ENCODE data around the gene KLHL6. TPM values are rescaled to one million over a fixed set of nuclear protein-coding genes. Genes with fewer than 3 reads are reported as not detected.

The KLHL6 gene
- total and polyA plus RNA-seq, 8 donors = 0.58 to 5.7 (median 1.5) TPM

- Histone ChIP-seq H3K27me3 (peaks cover 0 to 4% (median 0%) of the 10 kb centered on the region in 3 donors), H3K9me3 (no peaks in the 10 kb centered on the region), H3K4me3 (no peak overlapping the region), H3K36me3 (no peaks in the 10 kb centered on the region), H3K4me1 (peaks cover 0 to 7% (median 2%) of the 10 kb centered on the region in 4 donors), H3K27ac (no peak overlapping the region)
- 24 to 46% (median 35%) methylated on average over 2 of the region's 2 CpGs for WGBS, 5 donors
- DNase-seq = no peak
- intact Hi-C loops (cut with DNase I; ENCODE audit: low total_unique reads) = no loop called here
- TF ChIP-seq EP300 (IDR thresholded peaks at IDR 0.05) (no peak), POLR2AphosphoS5 (IDR thresholded peaks at IDR 0.05) (no peak), POLR2A (IDR thresholded peaks at IDR 0.05) (no peak), CTCF (IDR thresholded peaks at IDR 0.05) (no peak)
Measured at GRCh38 chr3:183464480-183464879, 91.0 kb downstream of the KLHL6 start.

GRCh38 chr3:183460081-183461055 is 95.1 kb downstream of the KLHL6 start:
- Histone ChIP-seq H3K4me1 (no peaks in the 10 kb centered on the region), H3K4me3 (no peak overlapping the region), H3K27me3 (no peaks in the 10 kb centered on the region), H3K27ac (no peak overlapping the region), H3K36me3 (peaks cover 0 to 12% (median 6%) of the 10 kb centered on the region in 4 donors), H3K9me3 (no peaks in the 10 kb centered on the region)
- TF ChIP-seq POLR2AphosphoS5 (IDR thresholded peaks at IDR 0.05) = no peak
- 86 to 91% (median 89%) methylated on average over 7 of the region's 7 CpGs for WGBS, 5 donors
- intact Hi-C loops (cut with DNase I; ENCODE audit: low total_unique reads) = no loop called here
- DNase-seq = no peak

GRCh38 chr3:183455089-183455488 is 100.4 kb downstream of the KLHL6 start:
- Histone ChIP-seq H3K9me3 (no peaks in the 10 kb centered on the region), H3K4me3 (no peak overlapping the region), H3K36me3 (peaks cover 0 to 47% (median 37%) of the 10 kb centered on the region in 4 donors), H3K4me1 (peaks cover 0 to 7% (median under 1%) of the 10 kb centered on the region in 4 donors), H3K27me3 (no peaks in the 10 kb centered on the region), H3K27ac (no peak overlapping the region)
- intact Hi-C loops (cut with DNase I; ENCODE audit: low total_unique reads) = no loop called here
- no peak for DNase-seq
- 84 to 91% (median 86%) methylated on average over 5 of the region's 5 CpGs for WGBS, 5 donors
- TF ChIP-seq CTCF (IDR thresholded peaks at IDR 0.05) (no peak), POLR2A (IDR thresholded peaks at IDR 0.05) (no peak), POLR2AphosphoS5 (IDR thresholded peaks at IDR 0.05) (no peak), EP300 (IDR thresholded peaks at IDR 0.05) (no peak)

GRCh38 chr3:183454064-183454463 is 101.4 kb downstream of the KLHL6 start:
- intact Hi-C loops (cut with DNase I; ENCODE audit: low total_unique reads) = no loop called here
- Histone ChIP-seq H3K4me3 (no peak overlapping the region), H3K4me1 (peaks cover 0 to 17% (median 9%) of the 10 kb centered on the region in 4 donors), H3K36me3 (peaks cover 0 to 47% (median 37%) of the 10 kb centered on the region in 4 donors), H3K27me3 (no peaks in the 10 kb centered on the region), H3K27ac (no peak overlapping the region), H3K9me3 (no peaks in the 10 kb centered on the region)
- 90 to 95% (median 94%) methylated on average over 4 of the region's 4 CpGs for WGBS, 5 donors
- DNase-seq = no peak
- TF ChIP-seq EP300 (IDR thresholded peaks at IDR 0.05) (no peak), POLR2A (IDR thresholded peaks at IDR 0.05) (no peak), POLR2AphosphoS5 (IDR thresholded peaks at IDR 0.05) (no peak)

- no peak for TF ChIP-seq POLR2A (IDR thresholded peaks at IDR 0.05)
- no peak for TF ChIP-seq POLR2AphosphoS5 (IDR thresholded peaks at IDR 0.05)
- no peak for TF ChIP-seq CTCF (IDR thresholded peaks at IDR 0.05)
- no peak for TF ChIP-seq EP300 (IDR thresholded peaks at IDR 0.05)
- H3K27ac ChIP-seq = peak overlapping the region in 1 of 5 donors; percentile 0
- DNase-seq = no peak
- peaks cover 0 to 30% (median 25%) of the 10 kb centered on the region in 4 donors for H3K36me3 ChIP-seq
- no peak overlapping the region for H3K4me3 ChIP-seq
- H3K9me3 ChIP-seq = no peaks in the 10 kb centered on the region
- WGBS, 5 donors = 69 to 84% (median 79%) methylated on average over 1 of the region's 1 CpG
- peaks cover 8 to 30% (median 15%) of the 10 kb centered on the region in 4 donors for H3K4me1 ChIP-seq
- intact Hi-C loops (cut with DNase I; ENCODE audit: low total_unique reads) = no loop called here
- no peaks in the 10 kb centered on the region for H3K27me3 ChIP-seq
Measured at GRCh38 chr3:183449791-183450190, 105.7 kb downstream of the KLHL6 start.

Data from stomach (tissue), 9 donors.